K562 (cell line): Measurements from ENCODE around the gene SDCCAG8. TPM values are rescaled to one million over a fixed set of nuclear protein-coding genes. Genes with fewer than 3 reads are reported as not detected.

Experiments used
- ATAC-seq: fragments of 200-7000 bp; cut with Tn5 transposase; 3 replicates; pipeline ENCODE4 v1.9.1; 2020; ENCODE audit warnings: moderate library complexity
- BruUV-seq: library from RNA; stranded (reverse); fragments of 400-500 nt; replicated peaks from 2 replicates; lab custom pipeline; 2021; lab: Mats Ljungman, UMichigan
- CTCF ChIA-PET: fragments of 300-600 bp; formaldehyde crosslinking; extraction: SDS; loops from one replicate; lab custom pipeline; 2021; ENCODE audit warnings: low intra/inter-chr PET ratio; lab: Yijun Ruan, JAX
- POLR2A ChIA-PET: fragments of 300-600, 350-650 bp; sonication (Branson Sonifier 250); formaldehyde crosslinking; extraction: SDS; loops from one replicate; lab custom pipeline; 2021; ENCODE audit warnings: antibody characterized with exemption, inconsistent platforms; lab: Yijun Ruan, JAX
- DNase-seq, 4 experiments: peaks; one replicate each; pipeline versions ENCODE4 v3.0.0 to v3.0.0-alpha.2; 2011 to 2018; ENCODE audit warnings: low spot score in 3 of 4, mixed read lengths in 3 of 4; ENCODE audit errors: extremely low read depth in 1 of 4
- FAIRE-seq: peaks from 2 replicates; lab custom pipeline; 2011; peaks lifted over from hg19 to GRCh38; lab: Jason Lieb, UNC
- H2AFZ ChIP-seq: 2 replicates; pipeline ENCODE4 v1.6.0; 2011; ENCODE audit warnings: low read depth, low read length, control low read depth, inconsistent platforms
- H3K27ac ChIP-seq: fragments of 200-600 bp; 3 replicates; pipeline ENCODE4 v1.8.0; 2011; ENCODE audit warnings: low read depth, mild to moderate bottlenecking, control low read depth, inconsistent platforms, low read length, moderate library complexity, mixed read lengths; ENCODE audit errors: extremely low read depth
- H3K27me3 ChIP-seq, 2 experiments: fragments of 300-600 bp in 1 of 2; 2 replicates in 1 of 2; 3 replicates in 1 of 2; pipeline versions ENCODE4 v1.6.0 to v1.8.0; 2011; ENCODE audit warnings: inconsistent platforms in 2 of 2, low read length in 2 of 2, mild to moderate bottlenecking in 1 of 2, mixed read lengths in 1 of 2, moderate library complexity in 1 of 2; ENCODE audit not compliant: control insufficient read depth in 2 of 2, insufficient read depth in 2 of 2
- H3K36me3 ChIP-seq: fragments of 300-600 bp; 3 replicates; pipeline ENCODE4 v1.8.0; 2011; ENCODE audit warnings: mild to moderate bottlenecking, low read length, inconsistent platforms; ENCODE audit not compliant: control insufficient read depth, insufficient read depth
- H3K4me1 ChIP-seq, 2 experiments: fragments of 200-600 bp in 1 of 2; replicated peaks in 1 of 2; 2 replicates in 1 of 2; 3 replicates in 1 of 2; pipeline versions ENCODE4 v1.5.1 to v1.8.0; 2011; ENCODE audit warnings: inconsistent platforms in 2 of 2, low read length in 2 of 2, mild to moderate bottlenecking in 1 of 2, mixed read lengths in 1 of 2, moderate library complexity in 1 of 2; ENCODE audit not compliant: control insufficient read depth in 2 of 2, insufficient read depth in 2 of 2
- H3K4me2 ChIP-seq: 2 replicates; pipeline ENCODE4 v1.6.1; 2011; ENCODE audit warnings: low read length, control low read depth, inconsistent platforms, mixed read lengths; ENCODE audit not compliant: insufficient read depth
- H3K4me3 ChIP-seq: fragments of 200-600 bp; sonication (generic), shearing (Covaris generic); 2 replicates; pipeline ENCODE4 v1.5.1; 2016; ENCODE audit warnings: control low read depth, inconsistent platforms
- H3K79me2 ChIP-seq: fragments of 200-600 bp; 3 replicates; pipeline ENCODE4 v1.8.0; 2011; ENCODE audit warnings: low read length, inconsistent platforms; ENCODE audit not compliant: control insufficient read depth, insufficient read depth
- H3K9ac ChIP-seq, 2 experiments: 2 replicates each; pipeline versions ENCODE4 v1.6.0 to v1.6.1; 2011; ENCODE audit warnings: low read depth in 2 of 2, low read length in 2 of 2, control low read depth in 1 of 2, inconsistent platforms in 1 of 2, mild to moderate bottlenecking in 1 of 2, mixed read lengths in 1 of 2; ENCODE audit not compliant: insufficient read depth in 1 of 2
- H3K9me1 ChIP-seq: one replicate; pipeline ENCODE4 v1.6.0; 2011; ENCODE audit warnings: inconsistent platforms, mild to moderate bottlenecking, low read length, moderate library complexity; ENCODE audit not compliant: control insufficient read depth, insufficient read depth
- H3K9me3 ChIP-seq: replicated peaks from 2 replicates; pipeline ENCODE4 v1.5.1; 2011; ENCODE audit warnings: low read depth, low read length, inconsistent platforms; ENCODE audit not compliant: control insufficient read depth, insufficient read depth
- H4K20me1 ChIP-seq: replicated peaks from 2 replicates; pipeline ENCODE4 v1.6.1; 2011; ENCODE audit warnings: low read length, inconsistent platforms, mixed read lengths; ENCODE audit not compliant: control insufficient read depth, insufficient read depth
- WGBS: fragments of 100-300 bp; shearing (Covaris generic); methylation state at CpG from one replicate; pipeline ENCODE4 v1.1.6; 2016; ENCODE audit warnings: low coverage, mixed read lengths; ENCODE audit not compliant: insufficient coverage; ENCODE audit errors: missing lambda C conversion rate; 5-methylcytosine and 5-hydroxymethylcytosine counted together
- in situ Hi-C: fragments of 300-500 bp; cut with MboI; formaldehyde crosslinking; loops from 4 replicates; pipeline ENCODE4 v1.15.0; 2018; ENCODE audit warnings: inconsistent platforms, mixed read lengths
- intact Hi-C: fragments of 100-400 bp; cut with micrococcal nuclease; formaldehyde crosslinking; loops from 2 replicates; pipeline ENCODE4 v1.14.2; 2022
- polyA plus RNA-seq, 8 experiments: library from polyadenylated mRNA; depleted of rRNA in 4 of 8; stranded (reverse) in 5 of 8; unstranded in 3 of 8; fragments of >200 nt; fragmentation: Nextera tagmentation in 2 of 8; fragmentation: Illumina TruSeq in 1 of 8; extraction: Ambion mirVana in 2 of 8; extraction: Trizol in 1 of 8; gene quantifications; 2 replicates each; pipeline versions ENCODE4 v1.2.1 to v1.2.3, GENCODE V29; 2011 to 2014; ENCODE audit warnings: inconsistent platforms in 1 of 8, missing spikeins in 1 of 8
- total RNA-seq, 7 experiments: library from RNA; depleted of rRNA in 6 of 7; stranded (reverse); fragments of >200 nt in 6 of 7; fragmentation: Illumina TruSeq in 2 of 7; extraction: Trizol in 2 of 7; gene quantifications; 2 replicates each; pipeline versions ENCODE4 v1.2.1 to v1.2.3, GENCODE V29; 2011 to 2021; ENCODE audit warnings: low replicate concordance in 1 of 7
- TF ChIP-seq, protein P1 (sequence below), 2 experiments: fragments of 450-650 bp in 1 of 2; sonication (generic) in 1 of 2; formaldehyde crosslinking in 1 of 2; IDR thresholded peaks; 2 replicates each; pipeline versions ENCODE4 v1.7.1 to v1.9.0; 2016 to 2022; ENCODE audit warnings: inconsistent platforms in 1 of 2, mild to moderate bottlenecking in 1 of 2, missing genetic modification reagents in 1 of 2
- TF ChIP-seq, protein P2 (sequence below): fragments of 450-650 bp; IDR thresholded peaks from 2 replicates; pipeline ENCODE4 v1.6.1; 2018; ENCODE audit not compliant: partially characterized antibody
- TF ChIP-seq, protein P3 (sequence below): fragments of 250-450 bp; sonication (Bioruptor Pico); IDR thresholded peaks from 2 replicates; pipeline ENCODE4 v1.5.0; 2020; ENCODE audit warnings: mild to moderate bottlenecking, borderline replicate concordance
- TF ChIP-seq, protein P4 (sequence below): fragments of 450-650 bp; formaldehyde crosslinking; IDR thresholded peaks from 2 replicates; pipeline ENCODE4 v1.4.0; 2020; ENCODE audit warnings: mild to moderate bottlenecking, moderate library complexity

Gene SDCCAG8
- total and polyA plus RNA-seq, 9 of the 15 experiments (the other 6 are each of a cell fraction or from before 2014, with no cell fraction given), result 17.9 to 36.7 (median 25.4) TPM

DNA sequence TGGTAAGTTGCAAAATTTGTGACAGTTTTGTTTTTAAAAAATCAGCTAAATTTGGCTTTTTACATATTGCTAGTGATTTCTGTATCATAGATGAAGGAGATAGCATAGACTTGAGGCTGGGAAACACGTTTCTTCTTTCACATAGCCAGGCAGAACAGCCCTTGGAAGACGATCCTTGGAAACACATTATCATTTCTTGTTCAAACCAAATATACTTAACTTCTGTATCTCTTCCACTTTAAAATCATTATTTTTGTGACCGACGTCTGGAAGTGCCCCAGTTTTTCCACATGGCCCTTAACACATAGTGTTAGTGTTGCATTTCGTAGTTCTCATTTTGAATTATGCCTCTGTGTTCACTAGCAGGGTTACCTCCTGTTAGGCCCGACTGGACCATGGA, 193.5 kb downstream of the SDCCAG8 start:
- H3K79me2 ChIP-seq, result no peaks in the 10 kb centered on the region
- intact Hi-C loops, result no loop called here
- H3K27ac ChIP-seq, result no peak overlapping the region
- no TSS peak for BruUV-seq
- ATAC-seq (no peak), DNase-seq (no peak), FAIRE-seq (no peak)
- H3K9me3 ChIP-seq, result no peaks in the 10 kb centered on the region
- no peaks in the 10 kb centered on the region for H3K36me3 ChIP-seq
- WGBS, result 53% methylated on average over 6 of the region's 6 CpGs
- ChIA-PET POLR2A (no interaction called here), CTCF (no interaction called here)
- H3K4me1 ChIP-seq, result peaks cover 0 to 33% of the 10 kb centered on the region in 2 experiments; a peak in 2 of 5 replicates
- no peak overlapping the region for H3K9ac ChIP-seq
- H3K4me3 ChIP-seq, result no peak overlapping the region
- no peaks in the 10 kb centered on the region for H4K20me1 ChIP-seq
- no peaks in the 10 kb centered on the region for H3K9me1 ChIP-seq
- in situ Hi-C loops, result no loop called here
- no peak overlapping the region for H3K4me2 ChIP-seq
- no peak overlapping the region for H2AFZ ChIP-seq
- no peaks in the 10 kb centered on the region for H3K27me3 ChIP-seq
- TF ChIP-seq, protein P1, sequence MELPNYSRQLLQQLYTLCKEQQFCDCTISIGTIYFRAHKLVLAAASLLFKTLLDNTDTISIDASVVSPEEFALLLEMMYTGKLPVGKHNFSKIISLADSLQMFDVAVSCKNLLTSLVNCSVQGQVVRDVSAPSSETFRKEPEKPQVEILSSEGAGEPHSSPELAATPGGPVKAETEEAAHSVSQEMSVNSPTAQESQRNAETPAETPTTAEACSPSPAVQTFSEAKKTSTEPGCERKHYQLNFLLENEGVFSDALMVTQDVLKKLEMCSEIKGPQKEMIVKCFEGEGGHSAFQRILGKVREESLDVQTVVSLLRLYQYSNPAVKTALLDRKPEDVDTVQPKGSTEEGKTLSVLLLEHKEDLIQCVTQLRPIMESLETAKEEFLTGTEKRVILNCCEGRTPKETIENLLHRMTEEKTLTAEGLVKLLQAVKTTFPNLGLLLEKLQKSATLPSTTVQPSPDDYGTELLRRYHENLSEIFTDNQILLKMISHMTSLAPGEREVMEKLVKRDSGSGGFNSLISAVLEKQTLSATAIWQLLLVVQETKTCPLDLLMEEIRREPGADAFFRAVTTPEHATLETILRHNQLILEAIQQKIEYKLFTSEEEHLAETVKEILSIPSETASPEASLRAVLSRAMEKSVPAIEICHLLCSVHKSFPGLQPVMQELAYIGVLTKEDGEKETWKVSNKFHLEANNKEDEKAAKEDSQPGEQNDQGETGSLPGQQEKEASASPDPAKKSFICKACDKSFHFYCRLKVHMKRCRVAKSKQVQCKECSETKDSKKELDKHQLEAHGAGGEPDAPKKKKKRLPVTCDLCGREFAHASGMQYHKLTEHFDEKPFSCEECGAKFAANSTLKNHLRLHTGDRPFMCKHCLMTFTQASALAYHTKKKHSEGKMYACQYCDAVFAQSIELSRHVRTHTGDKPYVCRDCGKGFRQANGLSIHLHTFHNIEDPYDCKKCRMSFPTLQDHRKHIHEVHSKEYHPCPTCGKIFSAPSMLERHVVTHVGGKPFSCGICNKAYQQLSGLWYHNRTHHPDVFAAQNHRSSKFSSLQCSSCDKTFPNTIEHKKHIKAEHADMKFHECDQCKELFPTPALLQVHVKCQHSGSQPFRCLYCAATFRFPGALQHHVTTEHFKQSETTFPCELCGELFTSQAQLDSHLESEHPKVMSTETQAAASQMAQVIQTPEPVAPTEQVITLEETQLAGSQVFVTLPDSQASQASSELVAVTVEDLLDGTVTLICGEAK (IDR thresholded peaks at IDR 0.05), result no peak
- TF ChIP-seq, protein P1 (CRISPR knock-in tag; IDR thresholded peaks at IDR 0.05), result no peak
- TF ChIP-seq, protein P2, sequence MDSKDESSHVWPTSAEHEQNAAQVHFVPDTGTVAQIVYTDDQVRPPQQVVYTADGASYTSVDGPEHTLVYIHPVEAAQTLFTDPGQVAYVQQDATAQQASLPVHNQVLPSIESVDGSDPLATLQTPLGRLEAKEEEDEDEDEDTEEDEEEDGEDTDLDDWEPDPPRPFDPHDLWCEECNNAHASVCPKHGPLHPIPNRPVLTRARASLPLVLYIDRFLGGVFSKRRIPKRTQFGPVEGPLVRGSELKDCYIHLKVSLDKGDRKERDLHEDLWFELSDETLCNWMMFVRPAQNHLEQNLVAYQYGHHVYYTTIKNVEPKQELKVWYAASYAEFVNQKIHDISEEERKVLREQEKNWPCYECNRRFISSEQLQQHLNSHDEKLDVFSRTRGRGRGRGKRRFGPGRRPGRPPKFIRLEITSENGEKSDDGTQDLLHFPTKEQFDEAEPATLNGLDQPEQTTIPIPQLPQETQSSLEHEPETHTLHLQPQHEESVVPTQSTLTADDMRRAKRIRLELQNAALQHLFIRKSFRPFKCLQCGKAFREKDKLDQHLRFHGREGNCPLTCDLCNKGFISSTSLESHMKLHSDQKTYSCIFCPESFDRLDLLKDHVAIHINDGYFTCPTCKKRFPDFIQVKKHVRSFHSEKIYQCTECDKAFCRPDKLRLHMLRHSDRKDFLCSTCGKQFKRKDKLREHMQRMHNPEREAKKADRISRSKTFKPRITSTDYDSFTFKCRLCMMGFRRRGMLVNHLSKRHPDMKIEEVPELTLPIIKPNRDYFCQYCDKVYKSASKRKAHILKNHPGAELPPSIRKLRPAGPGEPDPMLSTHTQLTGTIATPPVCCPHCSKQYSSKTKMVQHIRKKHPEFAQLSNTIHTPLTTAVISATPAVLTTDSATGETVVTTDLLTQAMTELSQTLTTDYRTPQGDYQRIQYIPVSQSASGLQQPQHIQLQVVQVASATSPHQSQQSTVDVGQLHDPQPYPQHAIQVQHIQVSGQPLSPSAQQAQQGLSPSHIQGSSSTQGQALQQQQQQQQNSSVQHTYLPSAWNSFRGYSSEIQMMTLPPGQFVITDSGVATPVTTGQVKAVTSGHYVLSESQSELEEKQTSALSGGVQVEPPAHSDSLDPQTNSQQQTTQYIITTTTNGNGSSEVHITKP, result no peak
- TF ChIP-seq, protein P3, sequence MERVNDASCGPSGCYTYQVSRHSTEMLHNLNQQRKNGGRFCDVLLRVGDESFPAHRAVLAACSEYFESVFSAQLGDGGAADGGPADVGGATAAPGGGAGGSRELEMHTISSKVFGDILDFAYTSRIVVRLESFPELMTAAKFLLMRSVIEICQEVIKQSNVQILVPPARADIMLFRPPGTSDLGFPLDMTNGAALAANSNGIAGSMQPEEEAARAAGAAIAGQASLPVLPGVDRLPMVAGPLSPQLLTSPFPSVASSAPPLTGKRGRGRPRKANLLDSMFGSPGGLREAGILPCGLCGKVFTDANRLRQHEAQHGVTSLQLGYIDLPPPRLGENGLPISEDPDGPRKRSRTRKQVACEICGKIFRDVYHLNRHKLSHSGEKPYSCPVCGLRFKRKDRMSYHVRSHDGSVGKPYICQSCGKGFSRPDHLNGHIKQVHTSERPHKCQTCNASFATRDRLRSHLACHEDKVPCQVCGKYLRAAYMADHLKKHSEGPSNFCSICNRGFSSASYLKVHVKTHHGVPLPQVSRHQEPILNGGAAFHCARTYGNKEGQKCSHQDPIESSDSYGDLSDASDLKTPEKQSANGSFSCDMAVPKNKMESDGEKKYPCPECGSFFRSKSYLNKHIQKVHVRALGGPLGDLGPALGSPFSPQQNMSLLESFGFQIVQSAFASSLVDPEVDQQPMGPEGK (CRISPR knock-in tag), result no peak
- TF ChIP-seq, protein P4, sequence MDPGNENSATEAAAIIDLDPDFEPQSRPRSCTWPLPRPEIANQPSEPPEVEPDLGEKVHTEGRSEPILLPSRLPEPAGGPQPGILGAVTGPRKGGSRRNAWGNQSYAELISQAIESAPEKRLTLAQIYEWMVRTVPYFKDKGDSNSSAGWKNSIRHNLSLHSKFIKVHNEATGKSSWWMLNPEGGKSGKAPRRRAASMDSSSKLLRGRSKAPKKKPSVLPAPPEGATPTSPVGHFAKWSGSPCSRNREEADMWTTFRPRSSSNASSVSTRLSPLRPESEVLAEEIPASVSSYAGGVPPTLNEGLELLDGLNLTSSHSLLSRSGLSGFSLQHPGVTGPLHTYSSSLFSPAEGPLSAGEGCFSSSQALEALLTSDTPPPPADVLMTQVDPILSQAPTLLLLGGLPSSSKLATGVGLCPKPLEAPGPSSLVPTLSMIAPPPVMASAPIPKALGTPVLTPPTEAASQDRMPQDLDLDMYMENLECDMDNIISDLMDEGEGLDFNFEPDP (CRISPR knock-in tag), result no peak
